Pons (tissue), 1 donor: Measurements from ENCODE around the gene ETS2.

Experiments used
- DNase-seq: peaks from one replicate; pipeline ENCODE4 v3.0.0-alpha.2; 2016; ENCODE audit warnings: low spot score

ETS2 gene

DNA sequence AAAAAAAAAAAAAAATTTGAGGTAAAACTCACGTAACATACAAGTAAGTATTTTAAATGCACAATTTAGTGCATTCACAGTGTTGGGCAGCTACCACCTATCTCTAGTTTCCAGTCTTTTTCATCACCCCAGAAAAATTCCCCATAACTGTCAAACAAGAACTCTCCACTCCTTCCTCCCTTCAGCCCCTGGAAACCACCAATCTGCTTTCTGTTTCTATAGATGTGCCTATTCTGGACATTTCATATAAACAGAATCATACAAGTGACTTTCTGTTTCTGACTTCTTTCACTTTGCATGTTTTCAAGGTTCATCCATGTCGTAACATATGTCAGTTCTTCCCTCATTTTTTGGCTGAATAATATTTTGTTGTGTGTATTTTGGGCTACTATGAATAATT lies 24.9 kb upstream of the ETS2 start:
- no peak for DNase-seq

DNA sequence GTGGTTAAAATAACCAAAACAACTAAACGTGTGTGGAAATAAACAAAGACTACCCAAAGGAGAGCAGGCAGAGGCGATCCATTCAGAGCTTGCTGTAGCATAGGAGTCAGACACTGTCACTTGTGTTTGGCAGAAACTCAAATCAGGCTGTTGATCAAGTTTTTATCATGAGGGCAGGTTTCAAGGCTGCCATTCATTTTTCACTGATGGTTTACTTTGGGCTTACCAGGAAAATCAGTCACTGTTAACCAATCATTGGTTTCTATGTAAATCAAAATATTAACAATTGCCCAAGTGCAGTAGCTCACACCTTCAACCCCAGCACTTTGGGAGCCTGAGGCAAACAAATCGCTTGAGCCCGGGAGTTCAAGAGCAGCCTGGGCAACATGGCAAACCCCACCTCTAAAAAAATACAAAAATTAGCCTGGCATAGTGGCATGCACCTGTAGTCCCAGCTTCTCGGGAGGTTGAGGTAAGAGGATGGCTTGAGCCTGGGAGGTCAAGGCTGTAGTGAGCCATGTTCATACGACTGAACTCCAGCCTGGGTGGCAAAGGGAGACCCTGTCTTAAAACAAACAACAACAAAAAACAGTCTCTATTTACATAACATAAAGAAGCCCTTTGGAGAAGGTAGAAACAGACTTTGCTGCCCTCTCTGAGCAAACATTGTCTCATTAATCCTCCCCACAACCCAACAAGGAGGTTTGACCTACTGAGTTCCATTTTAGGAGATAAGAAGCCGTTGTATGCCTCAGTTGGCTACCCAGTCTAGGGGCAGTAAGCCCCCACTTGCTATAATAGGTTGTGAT lies 21.1 kb upstream of the ETS2 start:
- DNase-seq: no peak

DNA sequence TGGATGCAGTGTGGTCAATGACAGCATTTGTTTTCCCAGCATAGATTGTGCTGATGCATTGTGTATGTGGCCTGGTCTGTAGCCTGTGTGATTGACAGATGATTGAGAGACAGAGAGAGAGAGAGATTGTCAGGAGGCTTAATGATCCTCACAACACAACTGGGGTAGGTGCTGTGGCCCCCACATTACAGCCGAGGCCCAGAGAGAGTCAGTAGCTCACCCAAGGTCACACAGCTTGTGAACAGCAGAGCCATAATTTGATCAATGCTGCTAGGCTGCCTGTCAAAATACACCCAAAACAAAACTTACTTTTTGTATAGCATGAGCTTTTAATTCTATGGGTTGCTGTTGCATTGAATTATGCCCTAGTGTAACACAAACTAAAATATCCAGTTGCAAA lies 20.2 kb upstream of the ETS2 start:
- no peak for DNase-seq

DNA sequence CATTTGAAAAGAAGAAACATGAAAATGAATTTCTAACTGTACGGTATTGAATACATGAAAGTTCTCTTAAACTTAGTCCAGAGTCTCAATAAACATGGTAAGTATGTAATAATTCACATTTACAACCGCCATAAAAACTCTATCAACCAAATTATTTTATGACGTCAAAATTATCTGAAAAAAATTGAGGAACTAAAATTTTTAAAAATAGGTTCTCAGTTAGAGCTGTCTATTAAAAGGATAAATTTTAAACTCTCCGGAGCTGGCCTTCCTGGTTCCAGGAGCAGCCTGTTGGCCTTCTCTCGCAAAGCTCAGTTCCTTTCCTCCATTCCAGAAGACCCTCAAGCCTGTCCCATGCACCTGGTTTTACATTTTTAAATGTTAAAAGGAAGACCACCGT lies 18.7 kb upstream of the ETS2 start:
- no peak for DNase-seq

DNA sequence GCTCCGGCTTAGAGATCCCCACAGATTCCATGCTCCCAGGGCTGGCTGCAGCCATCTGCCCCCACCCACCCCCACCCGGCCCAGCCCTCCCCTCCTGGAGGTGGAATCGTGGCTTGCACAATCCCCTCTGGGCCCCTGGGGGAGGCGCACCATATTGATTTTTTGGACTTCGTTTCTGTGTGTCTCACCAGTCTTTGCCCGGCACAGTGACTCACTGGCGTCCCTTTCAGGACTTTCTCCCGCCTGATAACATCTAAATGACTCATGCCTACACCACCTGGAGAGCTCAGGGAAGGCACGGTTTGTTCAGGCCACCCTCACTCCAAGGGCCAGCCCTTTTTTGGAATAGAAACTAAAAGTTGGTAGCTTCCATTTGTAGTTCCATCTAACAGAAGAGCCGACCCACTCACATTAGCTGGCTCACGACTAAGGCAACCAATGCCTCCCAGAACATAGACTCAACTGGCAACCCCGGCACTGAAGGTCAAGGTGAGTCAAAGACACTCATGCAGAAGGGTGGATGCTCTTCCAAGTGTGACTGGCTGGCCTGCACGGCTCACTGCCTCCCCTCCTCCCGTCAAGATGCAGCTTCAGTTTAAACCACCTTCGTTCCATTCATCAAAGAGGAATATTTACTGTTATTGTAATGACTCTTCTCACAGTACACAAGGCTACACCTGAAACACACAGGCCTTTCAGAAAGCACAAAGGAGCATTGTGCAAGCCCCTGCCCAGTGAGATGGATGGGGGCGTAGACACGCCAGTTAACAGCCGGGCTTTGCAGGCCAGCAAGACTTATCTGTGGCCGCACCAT lies 18.1 kb upstream of the ETS2 start:
- DNase-seq: no peak

DNA sequence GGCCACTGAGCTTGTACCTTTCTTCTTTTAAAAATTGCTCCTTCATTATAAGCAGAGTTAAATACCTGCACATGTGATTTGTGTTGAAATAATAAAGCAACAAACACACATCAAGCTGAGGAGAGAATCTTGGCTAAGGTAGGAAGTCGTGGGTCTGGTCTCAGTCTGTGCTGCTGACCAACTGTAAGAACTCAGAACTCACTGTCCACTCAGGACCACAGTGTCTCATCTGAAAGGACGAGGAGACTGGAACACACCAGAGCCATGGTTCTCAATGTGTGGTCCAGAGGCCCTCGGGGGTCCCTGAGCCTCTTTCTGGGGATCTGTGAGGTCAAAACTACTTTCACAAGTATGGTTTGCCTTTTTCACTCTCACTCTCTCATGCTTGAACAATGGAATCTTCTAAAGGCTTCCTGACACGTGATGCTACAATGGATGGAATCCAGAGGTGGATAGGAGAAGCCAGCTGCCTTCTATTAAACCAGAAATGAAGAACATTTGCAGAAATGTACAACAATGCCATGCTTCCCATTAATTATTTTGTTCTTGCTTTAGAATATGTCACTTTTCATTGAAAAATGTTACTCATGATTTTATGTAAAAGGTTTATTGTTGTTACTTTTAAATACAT lies 17.3 kb upstream of the ETS2 start:
- DNase-seq: no peak

DNA sequence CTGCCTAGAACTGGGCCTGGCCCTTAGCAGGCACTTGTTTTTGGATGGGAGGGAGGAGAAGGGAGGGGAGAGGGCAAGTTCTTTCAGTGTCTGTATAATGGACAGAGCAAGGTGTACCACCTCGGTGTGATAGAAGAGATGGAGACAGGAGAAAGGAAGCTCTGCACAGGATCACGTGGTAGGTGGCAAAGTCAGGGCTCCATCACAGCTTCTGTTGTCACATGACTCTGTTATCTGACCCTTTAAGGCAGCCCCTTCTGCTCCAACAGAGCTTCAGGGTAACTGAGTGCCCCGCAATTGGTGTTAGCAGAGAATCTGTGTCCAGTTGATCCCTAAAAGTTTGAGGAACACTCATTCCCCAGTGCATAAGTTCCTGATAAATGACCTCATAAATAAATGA lies 16.5 kb upstream of the ETS2 start:
- DNase-seq: no peak

DNA sequence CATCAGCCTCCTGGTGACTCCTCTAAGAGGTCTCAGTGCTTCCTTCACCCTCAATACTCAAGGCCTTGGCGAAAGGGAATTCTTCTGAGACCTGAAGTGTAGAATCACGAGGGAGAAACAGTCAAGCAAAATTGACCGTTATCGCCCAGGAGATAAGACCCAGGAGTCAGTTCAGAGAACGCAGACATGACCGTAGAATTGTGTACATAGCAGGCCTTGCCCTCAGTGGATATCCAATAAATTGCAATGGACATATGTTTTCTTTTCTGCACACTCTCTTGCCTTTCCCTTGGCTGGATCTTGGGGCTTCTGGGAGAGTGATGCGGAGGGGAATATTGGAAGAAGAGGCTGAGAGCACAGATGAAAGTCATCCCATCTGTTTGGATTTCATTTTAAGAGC lies 15.7 kb upstream of the ETS2 start:
- DNase-seq: no peak

DNA sequence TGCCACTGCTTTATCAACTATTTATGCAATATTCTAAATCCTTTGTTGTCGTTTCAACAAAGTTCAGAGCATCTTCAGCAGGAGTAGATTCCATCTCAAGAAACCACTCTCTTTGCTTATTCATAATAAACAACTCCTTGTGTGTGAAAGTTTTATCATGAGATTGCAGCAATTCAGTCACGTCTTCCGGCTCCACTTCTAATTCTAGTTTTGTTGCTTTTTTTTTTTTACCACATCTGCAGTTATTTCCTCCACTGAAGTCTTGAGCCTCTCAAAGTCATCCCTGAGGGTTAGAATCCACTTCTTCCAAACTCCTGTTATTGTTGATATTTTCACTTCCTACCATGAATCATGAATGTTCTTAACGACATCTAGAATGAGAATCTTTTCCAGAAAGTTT lies 14.8 kb upstream of the ETS2 start:
- DNase-seq: no peak

DNA sequence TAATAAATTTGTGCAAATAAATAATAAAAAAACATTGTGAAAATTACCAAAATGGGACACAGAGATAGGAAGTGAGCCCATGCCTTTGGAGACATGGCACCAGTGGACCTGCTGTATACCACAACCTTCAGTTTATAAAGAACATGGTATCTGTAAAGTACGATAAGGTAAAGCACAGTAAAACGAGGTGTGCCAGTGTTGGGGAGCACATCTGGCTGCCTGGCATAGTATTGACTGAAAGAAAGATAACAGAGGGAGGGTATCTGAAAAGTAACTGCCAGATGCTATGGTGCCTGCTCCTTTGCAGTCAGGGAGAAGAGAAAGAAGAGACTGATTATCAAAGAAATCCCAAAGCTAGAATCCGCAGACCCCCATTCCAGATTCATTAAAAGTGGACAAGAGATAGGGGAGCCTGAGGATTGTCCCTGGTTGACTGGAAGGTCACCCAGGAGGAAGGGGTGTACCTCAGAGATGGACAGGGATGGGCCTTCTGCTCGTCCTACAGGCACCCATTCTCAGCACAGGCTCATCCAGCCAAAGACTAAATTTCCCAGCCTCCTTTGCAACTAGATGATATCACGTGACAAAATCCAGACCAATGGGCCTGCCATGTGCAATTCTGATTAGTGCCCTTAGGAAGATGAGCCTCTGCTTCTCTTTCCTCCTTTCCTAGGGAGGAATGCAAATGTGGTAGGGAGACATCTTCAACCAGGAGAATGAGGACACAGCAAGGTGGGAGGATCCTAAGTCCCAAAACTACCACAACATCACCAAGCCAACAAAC lies 12.9 kb upstream of the ETS2 start:
- no peak for DNase-seq

DNA sequence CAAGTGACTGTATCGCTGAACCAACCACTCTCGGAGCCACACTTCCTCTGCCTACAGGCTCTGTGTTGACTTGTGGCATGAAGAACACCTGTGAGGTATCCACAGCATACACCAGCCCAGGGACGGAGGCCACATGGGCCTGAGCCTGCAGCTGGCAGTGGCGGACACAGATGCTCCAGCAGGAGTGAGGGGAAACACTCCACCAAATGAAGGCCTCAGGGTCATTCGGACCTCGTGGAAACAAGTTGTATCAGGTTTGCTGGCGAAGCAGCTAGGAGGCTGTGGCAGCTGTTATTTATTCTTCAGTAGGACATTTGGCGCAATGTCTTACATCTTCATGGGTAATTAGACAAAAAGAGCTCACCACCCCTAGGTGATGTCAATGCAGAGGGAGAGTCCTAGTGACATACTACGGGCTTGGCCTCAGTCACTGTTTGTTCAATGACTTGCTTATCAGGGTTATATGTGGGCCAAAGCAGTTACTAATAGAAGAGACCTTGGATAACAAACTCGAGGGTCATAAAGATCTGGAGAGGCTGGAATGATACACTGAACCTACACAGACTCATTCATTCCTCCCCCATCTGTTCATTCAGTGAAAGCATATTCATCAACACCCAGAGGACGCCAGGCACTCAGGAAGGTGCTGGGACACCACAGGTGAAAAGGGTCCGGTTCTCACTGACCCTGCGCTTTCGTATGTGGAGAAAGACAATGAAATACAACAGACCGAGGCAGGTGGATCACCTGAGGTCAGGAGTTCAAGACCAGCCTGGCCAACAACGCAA lies 11.6 kb upstream of the ETS2 start:
- DNase-seq: no peak

DNA sequence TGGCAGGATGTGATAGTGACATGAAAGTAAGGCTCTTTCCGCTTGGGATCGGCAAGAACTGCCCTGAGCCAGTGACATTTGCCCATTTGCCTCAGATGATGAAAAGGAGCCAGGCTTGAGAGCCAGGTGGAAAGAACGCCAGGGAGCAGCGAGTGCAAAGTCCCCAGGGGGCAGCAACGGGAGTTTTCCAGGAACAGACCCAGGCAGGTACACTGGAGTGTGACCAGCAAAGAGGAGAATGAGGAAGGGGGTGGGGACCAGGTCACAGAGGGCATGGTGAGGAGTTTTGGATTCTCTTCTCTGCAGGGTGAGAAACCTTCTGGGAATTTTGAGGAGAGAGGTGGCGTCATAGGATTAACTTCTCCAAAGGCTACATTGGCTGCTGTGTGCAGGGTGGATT lies 10.8 kb upstream of the ETS2 start:
- DNase-seq: no peak

DNA sequence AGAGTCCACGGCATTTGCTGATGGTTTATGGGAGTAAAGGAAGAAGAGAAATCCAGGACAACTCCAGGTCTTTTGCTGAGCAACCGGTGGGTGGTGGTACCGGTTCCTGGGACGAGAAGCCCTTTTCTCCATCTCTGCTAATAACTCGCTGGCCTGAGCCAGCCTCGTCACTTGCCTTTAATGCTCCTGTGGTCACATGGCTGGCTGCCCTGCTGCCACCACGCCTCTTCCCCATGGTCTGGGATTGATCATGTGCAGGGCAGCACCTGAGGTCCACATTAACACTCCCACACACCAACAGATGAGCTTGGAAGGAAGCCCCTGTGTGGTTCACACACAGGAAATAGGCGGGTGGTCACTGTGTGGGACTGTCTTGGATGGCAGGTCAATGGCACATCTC lies 10.3 kb upstream of the ETS2 start:
- no peak for DNase-seq

DNA sequence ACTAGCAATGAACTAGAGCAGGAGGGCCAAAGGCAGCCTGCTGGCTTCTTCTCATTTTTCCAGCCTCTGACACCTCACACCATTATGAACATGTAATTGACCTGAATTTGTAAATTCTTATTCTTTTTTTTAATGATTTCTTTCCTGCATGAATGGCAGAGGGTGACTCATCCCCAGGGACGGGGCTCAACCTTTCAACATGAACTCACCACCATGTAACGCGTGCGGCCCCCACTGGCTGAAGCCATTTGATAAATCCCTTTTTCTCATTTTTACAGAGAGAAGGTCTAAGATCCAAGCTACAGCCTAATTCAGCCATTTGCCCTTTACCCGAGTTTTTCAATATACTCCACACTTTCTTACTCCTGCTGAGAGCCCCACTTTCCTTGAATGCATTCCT lies 9.3 kb upstream of the ETS2 start:
- DNase-seq: no peak

DNA sequence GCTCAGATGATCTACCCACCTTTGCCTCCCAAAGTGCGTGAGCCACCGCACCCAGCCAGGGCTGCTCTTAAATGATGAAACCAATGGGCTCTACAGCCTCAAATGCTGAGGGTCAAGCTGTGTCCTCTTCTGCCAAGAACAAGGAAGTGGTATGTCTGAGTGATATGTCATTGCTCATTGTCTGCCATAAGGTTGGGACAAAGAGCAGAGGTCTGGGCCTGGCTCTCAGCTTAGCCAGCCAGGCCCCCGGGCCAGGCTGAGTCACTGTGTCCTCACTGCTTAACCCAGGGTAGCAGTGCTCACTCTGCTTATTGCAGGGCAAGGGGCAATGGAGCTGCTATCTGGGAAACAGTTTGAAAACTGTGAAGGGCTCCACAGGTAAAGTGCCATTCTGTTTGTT lies 8.3 kb upstream of the ETS2 start:
- DNase-seq: no peak

DNA sequence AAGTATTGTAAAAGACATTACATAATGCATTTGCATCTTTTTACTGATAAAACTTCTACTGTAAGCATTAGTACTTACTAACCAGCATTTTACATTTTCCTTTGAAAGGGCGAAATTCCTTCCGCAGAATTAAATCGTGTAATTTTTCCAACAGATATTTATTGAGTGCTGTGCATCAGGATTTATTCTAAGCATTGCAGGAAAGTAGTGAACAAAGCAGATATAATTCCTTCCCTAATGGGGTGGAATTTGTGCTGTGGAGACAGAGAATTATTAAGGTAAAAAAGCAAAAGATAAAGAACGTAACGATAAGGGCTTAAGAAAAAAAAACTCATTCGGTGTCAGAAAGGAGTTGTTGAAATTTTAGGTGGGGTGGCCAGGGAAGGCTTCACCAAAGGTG lies 7.6 kb upstream of the ETS2 start:
- DNase-seq: no peak

DNA sequence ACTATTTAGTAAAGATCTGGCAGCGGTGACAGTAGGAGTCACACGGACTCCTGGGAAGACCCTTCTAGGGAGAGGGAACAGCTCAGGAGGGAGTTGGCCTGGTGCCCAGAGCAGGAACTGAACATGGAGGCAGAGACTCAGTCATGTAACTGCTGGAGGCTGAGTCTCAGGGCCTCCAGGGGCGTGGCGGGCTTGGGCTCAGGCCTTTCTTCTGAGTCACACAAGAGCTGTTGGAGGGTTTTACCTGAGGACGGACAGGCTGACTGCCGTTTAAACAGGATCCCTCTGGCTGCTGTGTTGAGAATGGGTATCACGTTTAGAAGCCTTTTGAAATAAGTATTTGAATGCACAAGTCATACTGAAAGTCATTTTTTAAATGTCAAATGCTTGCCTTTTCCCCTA lies 7.2 kb upstream of the ETS2 start:
- no peak for DNase-seq

DNA sequence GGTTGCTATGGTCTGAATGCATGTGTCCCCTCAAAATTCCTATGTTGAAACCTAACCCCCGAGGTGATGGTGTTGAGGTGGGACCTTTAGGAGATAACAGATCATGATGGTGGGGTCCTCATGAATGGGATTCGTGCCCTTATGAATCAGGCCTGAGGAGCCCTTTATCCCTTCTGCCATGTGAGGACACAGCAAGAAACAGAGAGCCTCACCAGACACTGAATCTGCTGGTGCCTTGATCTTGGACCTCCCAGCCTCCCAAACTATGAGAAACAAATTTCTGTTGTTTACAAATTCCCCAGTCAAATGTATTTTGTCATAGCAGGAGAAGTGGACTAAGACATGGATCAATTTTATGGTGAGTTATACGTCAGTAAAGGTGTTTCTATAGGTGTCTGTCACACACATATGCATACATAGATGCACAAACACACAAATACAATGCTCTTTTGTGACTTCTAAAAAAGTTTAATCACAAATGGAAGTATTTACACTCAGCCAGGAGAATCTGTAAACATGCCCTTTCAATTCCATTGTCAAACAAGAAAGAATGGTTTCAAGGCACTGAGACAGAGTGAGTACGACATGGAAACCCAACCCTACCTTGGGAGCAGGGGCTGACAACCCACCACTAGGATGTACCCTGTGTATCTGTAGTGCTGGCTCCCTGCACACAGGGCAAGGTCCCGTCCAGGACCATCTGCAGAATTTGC lies 5.5 kb upstream of the ETS2 start:
- no peak for DNase-seq

DNA sequence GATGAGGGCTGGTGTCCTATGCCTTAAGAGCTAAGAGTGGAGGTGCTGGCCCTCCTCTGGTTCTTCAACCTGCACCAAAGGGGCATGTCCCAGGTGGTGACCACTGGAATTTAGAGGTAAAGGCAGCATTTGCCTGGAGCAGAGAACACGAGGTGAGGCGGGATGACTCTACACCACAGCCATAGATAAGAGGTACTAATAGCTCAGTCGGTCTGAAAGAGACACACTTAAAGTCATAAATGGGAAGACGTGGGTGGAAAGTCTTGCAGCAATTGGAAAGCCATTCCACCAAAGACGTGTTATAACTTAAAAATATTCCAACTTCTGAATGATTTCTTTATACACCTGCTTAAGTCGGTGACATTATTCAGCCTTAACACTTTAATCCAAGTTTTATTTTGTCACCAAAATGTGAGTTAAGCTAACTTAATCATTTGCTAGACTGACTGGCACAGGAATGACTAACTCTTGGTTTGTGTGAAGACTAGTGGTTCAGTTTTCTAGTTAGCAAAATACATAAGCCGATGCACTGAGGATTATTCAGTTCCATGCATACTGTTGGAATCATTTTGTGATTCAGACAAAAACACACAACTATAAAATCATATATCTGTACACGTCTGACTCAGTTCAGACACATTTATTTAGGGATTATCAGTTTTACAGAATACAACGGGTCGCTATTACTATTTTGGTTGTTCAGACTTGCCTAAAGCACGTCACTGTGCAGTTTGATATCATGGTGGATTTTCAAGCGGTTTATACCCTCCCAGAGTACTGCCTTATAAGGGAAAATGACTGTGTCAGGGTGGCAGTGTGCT lies 4.6 kb upstream of the ETS2 start:
- DNase-seq: no peak
